ENCODE measurements around the gene EBLN1. TPM values are rescaled to one million over a fixed set of nuclear protein-coding genes. Genes with fewer than 3 reads are reported as not detected.
"Not testable (repeated sequence)": the region's sequence is repeated elsewhere in the genome, so short reads cannot be mapped to it uniquely, and the experiment has no call there.

The EBLN1 gene
- total RNA-seq, 4 donors from 2014 or later = not detected

DNA sequence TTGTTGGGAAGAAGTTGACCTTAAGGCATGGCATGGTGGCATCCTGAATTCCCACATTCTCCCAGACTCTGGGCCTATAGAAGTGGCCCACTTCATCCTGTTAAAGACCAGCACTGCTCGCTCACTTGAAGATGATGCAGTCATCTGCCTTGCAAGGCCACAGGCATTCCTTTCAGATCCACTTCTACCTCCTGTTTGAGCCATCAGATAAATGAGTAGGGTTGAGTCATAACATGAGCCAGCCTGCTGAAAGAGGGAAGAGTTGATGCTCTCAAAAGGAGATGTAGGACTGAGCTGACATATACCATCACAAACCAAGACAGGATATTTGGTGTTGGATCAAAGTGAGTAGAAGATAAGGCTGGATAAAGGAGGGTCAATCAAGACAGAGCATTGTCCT is 1.5 kb upstream of the EBLN1 start:
- Histone ChIP-seq H3K4me3 (no peak overlapping the region), H3K27me3 (no peaks in the 10 kb centered on the region), H3K27ac (no peak overlapping the region), H3K4me1 (no peaks in the 10 kb centered on the region), H3K9me3 (no peaks in the 10 kb centered on the region), H3K36me3 (no peaks in the 10 kb centered on the region)
- WGBS, 2 donors = 43 to 100% methylated on average over 1 of the region's 1 CpG
- no peak for DNase-seq
- intact Hi-C loops (cut with DNase I) = no loop called here
- TF ChIP-seq, protein P1, sequence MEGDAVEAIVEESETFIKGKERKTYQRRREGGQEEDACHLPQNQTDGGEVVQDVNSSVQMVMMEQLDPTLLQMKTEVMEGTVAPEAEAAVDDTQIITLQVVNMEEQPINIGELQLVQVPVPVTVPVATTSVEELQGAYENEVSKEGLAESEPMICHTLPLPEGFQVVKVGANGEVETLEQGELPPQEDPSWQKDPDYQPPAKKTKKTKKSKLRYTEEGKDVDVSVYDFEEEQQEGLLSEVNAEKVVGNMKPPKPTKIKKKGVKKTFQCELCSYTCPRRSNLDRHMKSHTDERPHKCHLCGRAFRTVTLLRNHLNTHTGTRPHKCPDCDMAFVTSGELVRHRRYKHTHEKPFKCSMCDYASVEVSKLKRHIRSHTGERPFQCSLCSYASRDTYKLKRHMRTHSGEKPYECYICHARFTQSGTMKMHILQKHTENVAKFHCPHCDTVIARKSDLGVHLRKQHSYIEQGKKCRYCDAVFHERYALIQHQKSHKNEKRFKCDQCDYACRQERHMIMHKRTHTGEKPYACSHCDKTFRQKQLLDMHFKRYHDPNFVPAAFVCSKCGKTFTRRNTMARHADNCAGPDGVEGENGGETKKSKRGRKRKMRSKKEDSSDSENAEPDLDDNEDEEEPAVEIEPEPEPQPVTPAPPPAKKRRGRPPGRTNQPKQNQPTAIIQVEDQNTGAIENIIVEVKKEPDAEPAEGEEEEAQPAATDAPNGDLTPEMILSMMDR (IDR thresholded peaks at IDR 0.05) = no peak
- TF ChIP-seq POLR2A (IDR thresholded peaks at IDR 0.05) = no peak

DNA sequence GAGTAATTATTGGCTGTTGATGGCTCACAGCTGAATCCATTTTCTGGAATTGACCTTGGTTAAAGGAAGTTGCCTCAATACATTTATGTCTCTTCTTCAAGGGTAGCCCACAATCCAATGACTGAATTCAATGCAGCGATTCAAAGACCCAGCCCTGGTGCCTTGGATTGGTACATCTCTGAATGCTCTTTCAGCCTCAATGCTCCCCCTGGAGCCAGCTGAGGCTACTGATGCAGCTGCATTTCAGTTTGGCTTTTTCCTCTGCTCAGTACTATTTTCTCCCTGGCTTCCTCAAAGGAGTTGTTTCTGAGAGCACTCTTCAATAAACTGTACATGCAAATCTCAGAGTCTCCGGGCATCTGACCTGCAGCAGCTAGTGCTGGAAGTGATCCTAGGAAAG is 633 bp upstream of the EBLN1 start:
- Histone ChIP-seq H3K4me1 (no peaks in the 10 kb centered on the region), H3K4me3 (no peak overlapping the region), H3K27me3 (no peaks in the 10 kb centered on the region), H3K27ac (no peak overlapping the region), H3K9me3 (no peaks in the 10 kb centered on the region), H3K36me3 (no peaks in the 10 kb centered on the region)
- 54% methylated on average over 2 of the region's 2 CpGs for WGBS, 2 donors
- intact Hi-C loops (cut with DNase I) = no loop called here
- DNase-seq = no peak
- TF ChIP-seq, protein P1 (IDR thresholded peaks at IDR 0.05) = no peak
- TF ChIP-seq POLR2A (IDR thresholded peaks at IDR 0.05) = no peak

- H3K4me3 ChIP-seq; H3K27me3 ChIP-seq; H3K9me3 ChIP-seq; H3K27ac ChIP-seq; H3K36me3 ChIP-seq; intact Hi-C loops (cut with DNase I); DNase-seq; H3K4me1 ChIP-seq: not testable (repeated sequence)
- WGBS, 2 donors = 88 to 95% methylated on average over 5 of the region's 5 CpGs
Measured at GRCh38 chr10:22217084-22217483, 731 bp downstream of the EBLN1 start.

DNA sequence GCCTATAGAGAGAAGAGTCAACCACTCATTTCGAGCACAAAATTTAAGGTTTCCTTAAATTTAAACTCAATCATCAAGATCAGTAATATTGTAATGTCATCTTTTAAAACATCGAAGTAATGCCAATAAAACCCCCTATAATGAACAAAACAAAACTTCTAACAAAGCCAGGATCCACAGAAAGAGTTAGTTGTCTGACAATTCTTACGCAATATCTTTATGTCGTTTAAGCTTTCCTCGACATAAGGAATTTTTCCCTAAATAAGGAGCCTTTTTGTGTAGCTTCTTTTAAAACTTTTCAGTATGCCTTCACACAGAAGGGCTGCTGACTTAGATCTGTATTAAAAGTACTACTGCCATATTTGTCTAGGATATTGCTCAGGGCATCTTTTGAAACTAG is 7.5 kb downstream of the EBLN1 start:
- whole genome bisulfite sequencing, 2 donors = 81 to 85% methylated on average over 5 of the region's 5 CpGs
- H3K27ac ChIP-seq = no peak overlapping the region
- intact Hi-C loops (cut with DNase I) = no loop called here
- no peak for DNase-seq
- peaks cover 0 to 6% (median 0%) of the 10 kb centered on the region in 4 donors for H3K27me3 ChIP-seq
- H3K36me3 ChIP-seq = no peaks in the 10 kb centered on the region
- H3K4me3 ChIP-seq = no peak overlapping the region
- no peaks in the 10 kb centered on the region for H3K9me3 ChIP-seq
- no peak for TF ChIP-seq POLR2A (IDR thresholded peaks at IDR 0.05)
- TF ChIP-seq, protein P1 (IDR thresholded peaks at IDR 0.05) = no peak
- H3K4me1 ChIP-seq = no peaks in the 10 kb centered on the region

- TF ChIP-seq, protein P1 (IDR thresholded peaks at IDR 0.05) = no peak
- TF ChIP-seq POLR2A (IDR thresholded peaks at IDR 0.05) = no peak
- no peaks in the 10 kb centered on the region for H3K4me1 ChIP-seq
- DNase-seq = no peak
- intact Hi-C loops (cut with DNase I) = no loop called here
- no peak overlapping the region for H3K27ac ChIP-seq
- H3K9me3 ChIP-seq = no peaks in the 10 kb centered on the region
- 22 to 45% methylated on average over 2 of the region's 2 CpGs for WGBS, 2 donors
- H3K36me3 ChIP-seq = no peaks in the 10 kb centered on the region
- peaks cover 0 to 3% (median 0%) of the 10 kb centered on the region in 4 donors for H3K27me3 ChIP-seq
- no peak overlapping the region for H3K4me3 ChIP-seq
Measured at GRCh38 chr10:22193945-22194344, 23.9 kb downstream of the EBLN1 start.

DNA sequence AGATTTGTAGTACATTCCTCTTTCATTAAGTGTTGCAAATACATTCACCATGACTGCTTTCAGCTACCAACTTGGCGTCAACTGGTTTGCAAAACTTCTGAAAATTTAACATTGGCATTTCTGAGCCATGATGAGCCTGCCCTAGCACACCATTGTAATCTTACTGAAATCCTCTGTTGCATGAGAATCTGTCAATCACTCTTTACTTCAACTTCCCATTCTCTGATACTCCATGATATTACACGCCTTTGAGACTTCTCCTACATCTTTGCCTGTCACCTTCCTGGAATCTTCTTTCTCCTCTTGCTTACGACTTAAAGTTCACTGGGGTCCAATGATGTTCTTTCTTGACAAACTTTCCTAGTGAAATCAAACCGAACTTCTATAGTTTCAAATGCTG is 32.2 kb downstream of the EBLN1 start:
- Histone ChIP-seq H3K4me1 (no peaks in the 10 kb centered on the region), H3K9me3 (peaks cover 0 to under 1% (median 0%) of the 10 kb centered on the region in 3 donors), H3K36me3 (no peaks in the 10 kb centered on the region), H3K27me3 (peaks cover 0 to 16% (median 0%) of the 10 kb centered on the region in 4 donors), H3K4me3 (no peak overlapping the region), H3K27ac (no peak overlapping the region)
- no peak for DNase-seq
- TF ChIP-seq, protein P1 (IDR thresholded peaks at IDR 0.05) = no peak
- TF ChIP-seq POLR2A (IDR thresholded peaks at IDR 0.05) = no peak
- WGBS, 2 donors = 85 to 87% methylated on average over 4 of the region's 4 CpGs
- intact Hi-C loops (cut with DNase I) = no loop called here

Measured in esophagus squamous epithelium (tissue), 5 donors.